Tibial nerve (tissue), 4 donors: ENCODE results near the gene WNT6.

ENCODE experiments used
- EP300 ChIP-seq, 2 donors: sonication (generic); formaldehyde crosslinking; IDR thresholded peaks; one replicate each; pipeline ENCODE4 v1.6.1; 2017; ENCODE audit warnings: antibody characterized with exemption in 2 of 2, mild to moderate bottlenecking in 1 of 2
- POLR2A ChIP-seq, 2 donors: fragments of 450-650 bp; IDR thresholded peaks; one replicate each; pipeline ENCODE4 v1.6.1; 2017; ENCODE audit warnings: antibody characterized with exemption in 2 of 2, mild to moderate bottlenecking in 2 of 2, moderate library complexity in 2 of 2
- TF ChIP-seq, protein P1 (sequence below), 5 experiments: fragments of 200-600 bp in 3 of 5; fragments of 450-650 bp in 2 of 5; sonication (generic) in 3 of 5; IDR thresholded peaks; one replicate each; pipeline ENCODE4 v1.5.1; 2016 to 2019; ENCODE audit warnings: antibody characterized with exemption in 5 of 5, mild to moderate bottlenecking in 3 of 5, moderate library complexity in 2 of 5

- TF ChIP-seq, protein P1, sequence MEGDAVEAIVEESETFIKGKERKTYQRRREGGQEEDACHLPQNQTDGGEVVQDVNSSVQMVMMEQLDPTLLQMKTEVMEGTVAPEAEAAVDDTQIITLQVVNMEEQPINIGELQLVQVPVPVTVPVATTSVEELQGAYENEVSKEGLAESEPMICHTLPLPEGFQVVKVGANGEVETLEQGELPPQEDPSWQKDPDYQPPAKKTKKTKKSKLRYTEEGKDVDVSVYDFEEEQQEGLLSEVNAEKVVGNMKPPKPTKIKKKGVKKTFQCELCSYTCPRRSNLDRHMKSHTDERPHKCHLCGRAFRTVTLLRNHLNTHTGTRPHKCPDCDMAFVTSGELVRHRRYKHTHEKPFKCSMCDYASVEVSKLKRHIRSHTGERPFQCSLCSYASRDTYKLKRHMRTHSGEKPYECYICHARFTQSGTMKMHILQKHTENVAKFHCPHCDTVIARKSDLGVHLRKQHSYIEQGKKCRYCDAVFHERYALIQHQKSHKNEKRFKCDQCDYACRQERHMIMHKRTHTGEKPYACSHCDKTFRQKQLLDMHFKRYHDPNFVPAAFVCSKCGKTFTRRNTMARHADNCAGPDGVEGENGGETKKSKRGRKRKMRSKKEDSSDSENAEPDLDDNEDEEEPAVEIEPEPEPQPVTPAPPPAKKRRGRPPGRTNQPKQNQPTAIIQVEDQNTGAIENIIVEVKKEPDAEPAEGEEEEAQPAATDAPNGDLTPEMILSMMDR (IDR thresholded peaks at IDR 0.05) = no peak
- TF ChIP-seq EP300 (IDR thresholded peaks at IDR 0.05) (no peak), POLR2A (IDR thresholded peaks at IDR 0.05) (no peak)
These were observed 2.2 kb downstream of the WNT6 start for GRCh38 chr2:218861645-218862318.
